ENCODE measurements around the gene FDX1.
A peak's percentile ranks its signal among the peaks of the same experiment; 100 is the strongest.
"Not testable (repeated sequence)": the region's sequence is repeated elsewhere in the genome, so short reads cannot be mapped to it uniquely, and the experiment has no call there.

The FDX1 gene

DNA sequence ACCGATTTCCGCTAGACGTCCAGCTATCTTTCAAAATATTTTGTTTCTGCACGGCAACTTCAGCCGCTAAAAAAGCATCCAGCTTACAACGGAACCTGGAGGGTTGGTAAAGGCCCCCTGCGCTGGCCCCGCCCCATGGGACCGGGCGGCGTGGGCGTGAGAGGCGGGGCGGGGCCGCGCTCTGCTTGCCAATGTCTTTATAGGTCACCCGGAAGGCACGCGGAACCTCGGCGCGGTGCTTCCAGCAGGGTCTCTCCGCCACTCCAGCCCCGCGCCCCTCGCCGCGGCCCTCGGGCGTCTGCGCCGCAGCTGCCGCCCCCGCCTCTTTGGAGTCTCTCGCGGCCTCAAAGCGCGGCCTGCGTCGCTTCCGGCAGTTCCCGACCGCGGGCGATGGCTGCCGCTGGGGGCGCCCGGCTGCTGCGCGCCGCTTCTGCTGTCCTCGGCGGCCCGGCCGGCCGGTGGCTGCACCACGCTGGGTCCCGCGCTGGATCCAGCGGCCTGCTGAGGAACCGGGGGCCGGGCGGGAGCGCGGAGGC, at the start of gene FDX1:
Gene FDX1 (plus strand): TSS at position 218 of the 536 bp plus-strand sequence. CDS start 173 bp downstream, at position 391.
- peak; percentile 87 for DNase-seq

DNA sequence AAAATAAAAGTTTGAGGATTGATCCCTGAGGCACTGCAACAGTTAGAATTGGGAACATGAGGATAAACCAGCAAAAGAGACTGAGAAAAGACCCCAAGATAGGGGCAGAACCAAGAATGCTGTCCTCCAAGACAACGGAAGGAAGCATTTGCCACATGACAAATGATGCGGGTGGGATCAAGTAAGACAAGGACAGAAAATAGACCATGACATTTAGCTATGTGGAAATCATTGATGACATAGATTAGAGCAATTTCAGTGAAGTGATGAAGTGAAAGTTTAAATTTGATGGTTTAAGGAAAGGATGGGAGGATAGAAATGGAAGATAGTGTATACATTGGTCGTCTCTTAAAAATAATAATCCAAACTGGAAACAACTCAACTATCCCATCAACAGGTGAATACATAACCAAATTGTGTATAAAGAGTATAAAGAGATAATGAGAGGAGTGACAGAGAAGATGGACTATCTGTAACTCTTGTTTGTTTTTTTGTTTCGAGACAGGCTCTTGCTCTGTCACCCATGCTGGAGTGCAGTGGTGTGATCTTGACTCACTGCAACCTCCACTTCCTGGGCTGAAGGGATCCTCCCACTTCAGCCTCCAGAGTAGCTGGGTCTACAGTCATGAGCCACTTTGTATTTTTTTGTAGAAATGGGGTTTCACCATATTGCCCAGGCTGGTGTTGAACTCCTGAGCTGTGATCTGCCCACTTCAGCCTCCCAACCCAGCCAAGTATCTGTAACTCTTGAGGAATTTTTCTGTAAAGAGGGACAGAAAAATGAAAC, 48.7 kb upstream of the FDX1 start:
- no peak for DNase-seq

- DNase-seq, result not testable (repeated sequence)
Measured at GRCh38 chr11:110388231-110388630, 41.5 kb upstream of the FDX1 start.

GRCh38 chr11:110389965-110390364, 39.8 kb upstream of the FDX1 start:
- no peak for DNase-seq

DNA sequence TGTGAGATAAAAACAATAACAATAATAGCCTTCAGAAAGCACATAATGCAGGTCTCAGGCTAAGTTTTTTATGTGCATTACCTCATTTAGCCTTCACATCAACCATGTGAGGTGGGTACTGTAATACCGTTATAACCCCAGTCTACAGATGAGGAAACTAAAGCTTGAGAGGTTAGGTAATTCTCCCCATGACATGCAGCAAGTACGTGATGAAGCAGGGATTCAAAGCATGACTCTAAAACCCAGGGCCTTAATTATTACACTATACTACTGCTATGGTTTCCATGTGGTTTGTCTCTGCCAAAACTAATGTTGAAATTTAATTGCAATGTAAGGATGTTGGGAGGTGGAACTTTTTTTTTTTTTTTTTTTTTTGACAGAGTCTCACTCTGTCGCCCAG, 37.7 kb upstream of the FDX1 start:
- DNase-seq, result no peak

GRCh38 chr11:110397668-110398286, 32.0 kb upstream of the FDX1 start:
- not testable (repeated sequence) for DNase-seq

- not testable (repeated sequence) for DNase-seq
Measured at GRCh38 chr11:110403585-110403984, 26.2 kb upstream of the FDX1 start.

DNA sequence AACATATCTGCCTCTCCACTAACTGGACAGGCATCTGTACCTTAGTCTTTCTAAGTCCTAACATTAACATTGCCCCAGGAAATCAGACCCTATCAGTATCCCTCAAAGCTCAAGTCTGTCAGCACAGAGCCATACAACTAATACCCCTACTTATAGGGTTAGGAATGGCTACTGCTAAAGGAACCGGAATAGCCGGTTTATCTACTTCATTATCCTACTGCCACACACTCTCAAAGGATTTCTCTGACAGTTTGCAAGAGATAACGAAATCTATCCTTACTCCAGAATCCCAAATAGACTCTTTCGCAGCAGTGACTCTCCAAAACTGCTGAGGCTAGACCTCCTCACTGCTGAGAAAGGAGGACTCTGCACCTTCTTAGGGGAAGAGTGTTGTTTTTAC, 24.1 kb upstream of the FDX1 start:
- not testable (repeated sequence) for DNase-seq

DNA sequence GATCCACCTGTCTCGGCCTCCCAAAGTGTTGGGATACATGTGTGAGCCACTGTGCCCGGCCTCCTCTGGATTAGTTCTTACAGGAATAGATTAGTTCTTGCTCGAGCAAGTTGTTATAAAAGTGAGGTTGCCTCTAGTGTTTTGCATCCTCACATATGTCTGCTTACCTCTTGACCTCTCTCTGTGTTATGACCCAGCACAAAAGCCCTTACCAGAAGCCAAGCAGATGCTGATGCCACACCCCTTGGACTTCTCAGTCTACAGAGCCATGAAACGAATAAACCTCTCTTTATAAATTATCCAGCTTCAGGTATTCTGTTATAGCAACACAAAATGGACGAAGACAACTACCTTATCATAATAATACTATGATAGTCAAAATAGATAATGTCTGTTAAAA, 22.4 kb upstream of the FDX1 start:
- DNase-seq, result no peak

GRCh38 chr11:110409174-110409573, 20.6 kb upstream of the FDX1 start:
- no peak for DNase-seq

- DNase-seq, result no peak
Measured at GRCh38 chr11:110410651-110411050, 19.1 kb upstream of the FDX1 start.

DNA sequence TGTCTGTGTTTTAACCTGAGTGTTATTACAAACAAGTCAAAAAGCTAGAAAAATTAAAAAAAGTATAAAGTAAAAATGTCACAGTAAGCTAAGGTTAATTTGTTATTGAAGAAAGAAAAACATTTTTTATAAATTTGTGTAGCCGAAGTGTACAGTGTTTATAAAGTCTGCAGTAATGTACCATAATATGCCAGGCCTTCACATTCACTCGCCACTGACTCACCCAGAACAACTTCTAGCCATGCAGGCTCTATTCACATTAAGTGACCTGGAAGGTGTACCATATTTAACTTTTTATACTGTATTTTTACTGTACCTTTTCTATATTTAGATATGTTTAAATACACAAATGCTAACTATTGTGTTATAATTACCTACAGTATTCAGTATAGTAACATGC, 14.7 kb upstream of the FDX1 start:
- no peak for DNase-seq

DNA sequence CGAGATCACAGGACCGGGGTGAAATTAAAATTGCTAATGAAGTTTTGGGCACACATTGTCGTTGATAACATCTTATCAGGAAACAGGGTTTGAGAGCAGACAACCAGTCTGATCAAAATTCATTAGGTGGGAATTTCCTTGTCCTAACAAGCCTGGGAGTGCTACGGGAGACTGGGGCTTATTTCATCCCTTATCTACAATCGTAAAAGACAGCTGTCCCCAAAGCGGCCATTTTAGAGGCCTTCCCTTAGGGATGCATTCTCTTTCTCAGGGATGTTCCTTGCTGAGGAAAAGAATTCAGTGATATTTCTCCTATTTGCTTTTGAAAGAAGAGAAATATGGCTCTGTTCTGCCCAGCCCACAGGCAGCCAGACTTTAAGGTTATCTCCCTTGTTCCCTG, 8.1 kb upstream of the FDX1 start:
- DNase-seq, result not testable (repeated sequence)

GRCh38 chr11:110422306-110422905, 7.3 kb upstream of the FDX1 start:
- DNase-seq, result no peak

- no peak for DNase-seq
Measured at GRCh38 chr11:110424775-110425444, 4.8 kb upstream of the FDX1 start.

- DNase-seq, result no peak
Measured at GRCh38 chr11:110425751-110426545, 3.8 kb upstream of the FDX1 start.

DNA sequence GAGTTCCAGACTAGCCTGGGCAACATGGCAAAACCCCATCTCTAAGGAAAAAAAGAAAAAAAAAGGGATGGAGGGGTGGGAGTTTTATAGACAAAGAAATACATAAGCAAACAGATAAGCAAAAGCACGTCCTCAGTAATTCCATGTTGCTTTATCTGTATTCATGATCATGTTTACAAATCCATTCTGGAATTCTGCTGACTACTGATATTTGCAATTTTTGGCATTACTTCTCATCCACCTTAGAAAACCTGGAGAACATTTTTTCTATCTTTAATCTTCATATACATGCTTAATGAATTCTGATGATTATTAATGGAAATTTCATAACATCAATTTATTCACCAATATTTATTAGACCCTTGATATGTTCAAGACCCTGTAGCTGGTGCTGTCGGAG, 1.7 kb upstream of the FDX1 start:
- no peak for DNase-seq

GRCh38 chr11:110428956-110429730, 605 bp upstream of the FDX1 start:
- no peak for DNase-seq

DNA sequence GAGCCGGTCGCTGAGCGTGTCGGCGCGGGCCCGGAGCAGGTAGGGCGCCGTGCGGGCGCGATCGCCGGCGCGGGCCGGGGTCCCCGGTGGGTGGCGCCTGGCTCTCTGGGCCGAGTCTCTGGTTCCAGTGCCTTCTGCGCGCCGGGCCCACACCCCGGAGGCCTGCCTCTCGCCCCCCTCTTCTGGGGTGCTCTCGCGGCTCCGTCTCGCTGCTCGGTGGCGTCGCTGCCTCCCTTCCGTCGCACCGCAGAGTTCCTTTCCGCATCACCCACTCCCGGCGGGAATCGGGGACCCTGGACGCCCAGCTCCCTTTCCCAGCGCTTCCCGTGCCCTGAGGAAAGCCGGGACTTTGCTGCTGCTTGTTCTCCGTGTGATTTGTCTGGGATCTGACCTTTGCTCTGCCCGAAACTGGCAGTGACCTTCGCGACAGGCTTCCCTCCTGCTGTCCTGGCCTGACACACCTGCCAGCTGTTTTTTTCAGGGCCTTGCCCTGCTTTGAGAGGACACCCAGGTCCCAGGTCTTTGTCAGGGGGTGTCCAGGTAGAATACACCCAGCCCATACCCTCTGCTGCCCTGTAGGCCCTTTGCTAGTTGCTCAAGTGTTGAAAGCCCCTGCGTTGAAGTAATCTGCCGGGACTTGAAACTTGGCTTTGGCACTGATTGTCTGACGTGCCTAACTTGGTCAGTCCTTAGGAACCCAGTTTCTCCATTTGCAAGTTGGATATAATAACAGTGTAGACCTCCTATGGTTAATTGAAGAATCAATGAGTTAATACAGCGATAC, 711 bp downstream of the FDX1 start:
- DNase-seq, result no peak

GRCh38 chr11:110431051-110431672, 1.4 kb downstream of the FDX1 start:
- DNase-seq, result peak; percentile 14

Data from midbrain (tissue), 1 donor.